Adrenal gland (tissue), 12 donors: ENCODE results near the gene PPP1R1C. TPM values are rescaled to one million over a fixed set of nuclear protein-coding genes. Genes with fewer than 3 reads are reported as not detected.
"Not testable (repeated sequence)": the region's sequence is repeated elsewhere in the genome, so short reads cannot be mapped to it uniquely, and the experiment has no call there.

ENCODE experiments used
- DNase-seq, 7 donors: peaks; one replicate each; pipeline ENCODE4 v3.0.0-alpha.2; 2019 to 2020
- H3K27ac ChIP-seq, 5 donors: fragments of 200-600 bp; sonication (generic) in 4 of 5; 1 replicate in 3 of 5; 2 replicates in 2 of 5; pipeline versions ENCODE4 v1.5.1 to v1.8.0; 2016 to 2020; ENCODE audit warnings: mild to moderate bottlenecking in 1 of 5
- H3K27me3 ChIP-seq: fragments of 200-600 bp; 2 replicates; pipeline ENCODE4 v1.8.0; 2021
- H3K36me3 ChIP-seq, 2 donors: fragments of 200-600 bp; replicated peaks in 1 of 2; 1 replicate in 1 of 2; 2 replicates in 1 of 2; pipeline versions ENCODE4 v1.5.1 to v1.8.0; 2018 to 2022
- H3K4me1 ChIP-seq, 2 donors: fragments of 200-600 bp; replicated peaks in 1 of 2; 1 replicate in 1 of 2; 2 replicates in 1 of 2; pipeline versions ENCODE4 v1.5.1 to v1.8.0; 2018 to 2021
- H3K4me3 ChIP-seq, 4 donors: fragments of 200-600 bp; sonication (generic) in 3 of 4; one replicate each; pipeline ENCODE4 v1.5.1; 2016 to 2018
- H3K9me3 ChIP-seq, 3 donors: fragments of 200-600 bp; sonication (generic) in 1 of 3; replicated peaks in 1 of 3; 1 replicate in 2 of 3; 2 replicates in 1 of 3; pipeline versions ENCODE4 v1.5.1 to v1.8.0; 2016 to 2021
- POLR2A ChIP-seq, 2 donors: fragments of 450-650 bp; IDR thresholded peaks; one replicate each; pipeline ENCODE4 v1.6.1; 2017; ENCODE audit warnings: antibody characterized with exemption in 2 of 2, mild to moderate bottlenecking in 2 of 2, moderate library complexity in 1 of 2
- WGBS, 4 donors: extraction: QIAGEN DNeasy Blood & Tissue Kit in 2 of 4; methylation state at CpG; one replicate each; pipeline versions ENCODE4 v1.1.5 to v1.1.7; 2013 to 2017; 5-methylcytosine and 5-hydroxymethylcytosine counted together
- intact Hi-C, 2 donors: fragments of 100-400 bp; cut with DNase I; formaldehyde crosslinking; loops; one replicate each; pipeline versions ENCODE4 v1.14.1 to v1.15.0; 2022 to 2023
- polyA plus RNA-seq, 3 donors: library from polyadenylated mRNA; stranded (reverse); fragments of 200-250 nt in 2 of 3; fragments of 350-450 nt in 1 of 3; fragmentation: Illumina TruSeq in 1 of 3; extraction: RNeasy Lipid Tissue Mini Kit (QIAGEN cat#74804) in 1 of 3; gene quantifications; one replicate each; pipeline ENCODE4 v1.2.3, GENCODE V29; 2013 to 2014
- total RNA-seq, 9 donors: library from RNA; depleted of rRNA in 4 of 9; stranded (reverse); fragments of >200 nt in 4 of 9; fragments of 120-200 nt in 1 of 9; fragmentation: NEBNext Ultra II Directional in 1 of 9; extraction: Animal tissue kit (Norgen Biotek cat#: 25700) in 1 of 9; gene quantifications; one replicate each; pipeline versions ENCODE4 v1.1.0 to v1.2.4, GENCODE V29; 2013 to 2023
- TF ChIP-seq, protein P1 (sequence below), 6 experiments: fragments of 450-650 bp in 4 of 6; fragments of 200-600 bp in 2 of 6; sonication (generic) in 1 of 6; IDR thresholded peaks; 1 replicate in 5 of 6; 2 replicates in 1 of 6; pipeline versions ENCODE4 v1.5.1 to v1.8.0; 2016 to 2021; ENCODE audit warnings: antibody characterized with exemption in 6 of 6, mild to moderate bottlenecking in 2 of 6, moderate library complexity in 1 of 6
- donor health status: healthy with polysubstance abuse.
- donor health status: Bipolar disorder and iron deficiency.
- donor health status: DM: yes; HTN: yes; CAD: no.
- donor health status: DM: no; HTN: no; CAD: no.
- donor health status: DM: no; HTN: no; CAD: no.
- donor health status: DM: yes; HTN: yes; CAD: no.

Gene PPP1R1C
- total and polyA plus RNA-seq, 12 donors: 0.29 to 5.9 (median 1.4) TPM; not detected in 3

- intact Hi-C loops: no loop called here
Measured at GRCh38 chr2:182020286-182021070, 34.8 kb downstream of the PPP1R1C start.

GRCh38 chr2:182023235-182023634, 37.6 kb downstream of the PPP1R1C start:
- Histone ChIP-seq H3K4me1 (no peaks in the 10 kb centered on the region), H3K36me3 (no peaks in the 10 kb centered on the region), H3K27ac (no peak overlapping the region), H3K27me3 (no peaks in the 10 kb centered on the region), H3K9me3 (peaks cover 0 to 4% (median 0%) of the 10 kb centered on the region in 3 donors), H3K4me3 (no peak overlapping the region)
- intact Hi-C loops: no loop called here
- TF ChIP-seq, protein P1, sequence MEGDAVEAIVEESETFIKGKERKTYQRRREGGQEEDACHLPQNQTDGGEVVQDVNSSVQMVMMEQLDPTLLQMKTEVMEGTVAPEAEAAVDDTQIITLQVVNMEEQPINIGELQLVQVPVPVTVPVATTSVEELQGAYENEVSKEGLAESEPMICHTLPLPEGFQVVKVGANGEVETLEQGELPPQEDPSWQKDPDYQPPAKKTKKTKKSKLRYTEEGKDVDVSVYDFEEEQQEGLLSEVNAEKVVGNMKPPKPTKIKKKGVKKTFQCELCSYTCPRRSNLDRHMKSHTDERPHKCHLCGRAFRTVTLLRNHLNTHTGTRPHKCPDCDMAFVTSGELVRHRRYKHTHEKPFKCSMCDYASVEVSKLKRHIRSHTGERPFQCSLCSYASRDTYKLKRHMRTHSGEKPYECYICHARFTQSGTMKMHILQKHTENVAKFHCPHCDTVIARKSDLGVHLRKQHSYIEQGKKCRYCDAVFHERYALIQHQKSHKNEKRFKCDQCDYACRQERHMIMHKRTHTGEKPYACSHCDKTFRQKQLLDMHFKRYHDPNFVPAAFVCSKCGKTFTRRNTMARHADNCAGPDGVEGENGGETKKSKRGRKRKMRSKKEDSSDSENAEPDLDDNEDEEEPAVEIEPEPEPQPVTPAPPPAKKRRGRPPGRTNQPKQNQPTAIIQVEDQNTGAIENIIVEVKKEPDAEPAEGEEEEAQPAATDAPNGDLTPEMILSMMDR (IDR thresholded peaks at IDR 0.05): no peak
- TF ChIP-seq POLR2A (IDR thresholded peaks at IDR 0.05): no peak
- no peak for DNase-seq

More at GRCh38 chr2:182020286-182021070, 34.8 kb downstream of the PPP1R1C start:
- H3K36me3 ChIP-seq: no peaks in the 10 kb centered on the region
- no peaks in the 10 kb centered on the region for H3K27me3 ChIP-seq
- no peak for DNase-seq
- no peaks in the 10 kb centered on the region for H3K4me1 ChIP-seq
- WGBS, 4 donors: 42 to 47% (median 45%) methylated on average over 4 of the region's 4 CpGs
- TF ChIP-seq, protein P1 (IDR thresholded peaks at IDR 0.05): no peak
- TF ChIP-seq POLR2A (IDR thresholded peaks at IDR 0.05): no peak
- H3K9me3 ChIP-seq: peaks cover 0 to 4% (median 0%) of the 10 kb centered on the region in 3 donors
- no peak overlapping the region for H3K4me3 ChIP-seq
- no peak overlapping the region for H3K27ac ChIP-seq

DNA sequence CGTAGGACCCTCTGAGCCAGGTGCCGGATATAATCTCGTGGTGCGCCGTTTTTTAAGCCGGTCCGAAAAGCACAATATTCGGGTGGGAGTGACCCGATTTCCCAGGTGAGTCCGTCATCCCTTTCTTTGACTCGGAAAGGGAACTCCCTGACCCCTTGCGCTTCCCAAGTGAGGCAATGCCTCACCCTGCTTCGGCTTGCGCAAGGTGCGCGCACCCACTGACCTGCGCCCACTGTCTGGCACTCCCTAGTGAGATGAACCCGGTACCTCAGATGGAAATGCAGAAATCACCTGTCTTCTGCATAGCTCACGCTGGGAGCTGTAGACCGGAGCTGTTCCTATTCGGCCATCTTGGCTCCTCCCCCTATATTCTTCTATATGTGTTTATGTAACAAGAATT, 45.2 kb downstream of the PPP1R1C start:
- H3K9me3 ChIP-seq, H3K4me3 ChIP-seq, intact Hi-C loops, DNase-seq, H3K27ac ChIP-seq, H3K27me3 ChIP-seq, H3K36me3 ChIP-seq, H3K4me1 ChIP-seq: not testable (repeated sequence)
- WGBS, 4 donors: 75 to 84% (median 77%) methylated on average over 19 to 21 of the region's 21 CpGs

DNA sequence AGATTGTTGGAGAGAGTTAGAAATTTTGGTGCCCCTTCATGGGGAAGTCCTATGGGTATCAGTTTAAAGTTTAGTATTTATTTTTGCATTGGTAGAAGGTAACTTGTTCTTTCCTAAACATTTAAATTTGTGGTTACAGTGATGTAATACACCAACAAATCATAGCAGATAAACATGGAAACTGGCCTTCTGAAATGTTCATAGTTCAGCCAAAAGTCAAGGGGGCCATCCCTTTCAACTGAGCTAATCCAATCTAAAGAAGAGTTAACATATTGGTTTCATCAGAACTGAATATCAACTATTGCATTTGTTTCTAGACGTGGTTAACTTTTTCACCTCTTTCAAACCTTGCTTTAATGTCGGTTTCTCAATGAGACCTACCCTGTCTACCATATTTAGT, 46.3 kb downstream of the PPP1R1C start:
- Histone ChIP-seq H3K27me3 (no peaks in the 10 kb centered on the region), H3K4me3 (no peak overlapping the region), H3K4me1 (no peaks in the 10 kb centered on the region), H3K9me3 (no peaks in the 10 kb centered on the region), H3K36me3 (no peaks in the 10 kb centered on the region), H3K27ac (no peak overlapping the region)
- no peak for TF ChIP-seq POLR2A (IDR thresholded peaks at IDR 0.05)
- TF ChIP-seq, protein P1 (IDR thresholded peaks at IDR 0.05): no peak
- WGBS, 4 donors: 63 to 81% (median 75%) methylated on average over 2 of the region's 2 CpGs
- intact Hi-C loops: no loop called here
- DNase-seq: no peak

- TF ChIP-seq POLR2A (IDR thresholded peaks at IDR 0.05): no peak
- TF ChIP-seq, protein P1 (IDR thresholded peaks at IDR 0.05): no peak
- intact Hi-C loops: no loop called here
- Histone ChIP-seq H3K4me1 (no peaks in the 10 kb centered on the region), H3K36me3 (no peaks in the 10 kb centered on the region), H3K9me3 (no peaks in the 10 kb centered on the region), H3K4me3 (no peak overlapping the region), H3K27me3 (no peaks in the 10 kb centered on the region), H3K27ac (no peak overlapping the region)
- DNase-seq: no peak
- 91 to 93% (median 92%) methylated on average over 3 of the region's 3 CpGs for WGBS, 4 donors
Measured at GRCh38 chr2:182033449-182033848, 47.8 kb downstream of the PPP1R1C start.
